Activated T-cell treated with anti-CD3 and anti-CD28 coated beads, Interleukin-2, amount 50 U/mL, for 1 hour (primary cell): ENCODE results near the gene GNA14.
"Not testable (repeated sequence)": the region's sequence is repeated elsewhere in the genome, so short reads cannot be mapped to it uniquely, and the experiment has no call there.

ENCODE experiments used
- DNase-seq: peaks from one replicate; pipeline ENCODE4 v3.0.0-alpha.2; 2020

The GNA14 gene

GRCh38 chr9:77486463-77486862 lies 161.7 kb downstream of the GNA14 start:
- DNase-seq: no peak

GRCh38 chr9:77475641-77476473 lies 172.3 kb downstream of the GNA14 start:
- DNase-seq: peak; percentile 31

- no peak for DNase-seq
These were observed 173.2 kb downstream of the GNA14 start for GRCh38 chr9:77474936-77475335.

GRCh38 chr9:77472646-77473045 lies 175.5 kb downstream of the GNA14 start:
- DNase-seq: no peak

- DNase-seq: no peak
These were observed 176.6 kb downstream of the GNA14 start for GRCh38 chr9:77471572-77471971.

GRCh38 chr9:77469515-77470231 lies 178.4 kb downstream of the GNA14 start:
- DNase-seq: no peak

- DNase-seq: no peak
These were observed 183.5 kb downstream of the GNA14 start for GRCh38 chr9:77464661-77465060.

GRCh38 chr9:77463151-77463550 lies 185.0 kb downstream of the GNA14 start:
- DNase-seq: no peak

- no peak for DNase-seq
These were observed 186.1 kb downstream of the GNA14 start for GRCh38 chr9:77462066-77462465.

GRCh38 chr9:77460938-77461337 lies 187.2 kb downstream of the GNA14 start:
- DNase-seq: no peak

GRCh38 chr9:77457916-77458592 lies 190.1 kb downstream of the GNA14 start:
- peak; percentile 51 for DNase-seq

- peak; percentile 83 for DNase-seq
These were observed 191.2 kb downstream of the GNA14 start for GRCh38 chr9:77456829-77457437.

- DNase-seq: peak; percentile 33
These were observed 192.7 kb downstream of the GNA14 start for GRCh38 chr9:77455312-77455927.

- no peak for DNase-seq
These were observed 193.5 kb downstream of the GNA14 start for GRCh38 chr9:77454663-77455062.

GRCh38 chr9:77453825-77454647 lies 194.1 kb downstream of the GNA14 start:
- DNase-seq: no peak

- DNase-seq: no peak
These were observed 196.6 kb downstream of the GNA14 start for GRCh38 chr9:77451507-77451906.

- no peak for DNase-seq
These were observed 198.0 kb downstream of the GNA14 start for GRCh38 chr9:77450085-77450475.

GRCh38 chr9:77449240-77450084 lies 198.7 kb downstream of the GNA14 start:
- DNase-seq: no peak

- DNase-seq: no peak
These were observed 200.5 kb downstream of the GNA14 start for GRCh38 chr9:77447646-77448045.

- DNase-seq: no peak
These were observed 205.7 kb downstream of the GNA14 start for GRCh38 chr9:77442436-77442835.

GRCh38 chr9:77441124-77441523 lies 207.0 kb downstream of the GNA14 start:
- DNase-seq: not testable (repeated sequence)
